H7 (cell line): ENCODE results near the gene CPED1. TPM values are rescaled to one million over a fixed set of nuclear protein-coding genes. Genes with fewer than 3 reads are reported as not detected.
A peak's percentile ranks its signal among the peaks of the same experiment; 100 is the strongest.
"Not testable (repeated sequence)": the region's sequence is repeated elsewhere in the genome, so short reads cannot be mapped to it uniquely, and the experiment has no call there.

Experiments used
- DNase-seq: peaks from one replicate; pipeline ENCODE4 v3.0.0; 2012
- H3K27me3 ChIP-seq: 2 replicates; pipeline ENCODE4 v1.6.0; 2011; ENCODE audit warnings: mild to moderate bottlenecking, low read length; ENCODE audit not compliant: control insufficient read depth, insufficient read depth
- H3K36me3 ChIP-seq: replicated peaks from 2 replicates; pipeline ENCODE4 v1.5.1; 2011; ENCODE audit warnings: low read length; ENCODE audit not compliant: control insufficient read depth, insufficient read depth
- H3K4me3 ChIP-seq: 2 replicates; pipeline ENCODE4 v1.5.1; 2011; ENCODE audit warnings: low read depth, mild to moderate bottlenecking, control low read depth, low read length, moderate library complexity; ENCODE audit not compliant: insufficient read depth
- total RNA-seq: library from RNA; depleted of rRNA; stranded (reverse); fragments of >200 nt; shearing (Covaris generic); gene quantifications from 2 replicates; pipeline ENCODE4 v1.2.3, GENCODE V29; 2014

The CPED1 gene
- total RNA-seq, 1 experiment from 2014 or later, result not detected

DNA sequence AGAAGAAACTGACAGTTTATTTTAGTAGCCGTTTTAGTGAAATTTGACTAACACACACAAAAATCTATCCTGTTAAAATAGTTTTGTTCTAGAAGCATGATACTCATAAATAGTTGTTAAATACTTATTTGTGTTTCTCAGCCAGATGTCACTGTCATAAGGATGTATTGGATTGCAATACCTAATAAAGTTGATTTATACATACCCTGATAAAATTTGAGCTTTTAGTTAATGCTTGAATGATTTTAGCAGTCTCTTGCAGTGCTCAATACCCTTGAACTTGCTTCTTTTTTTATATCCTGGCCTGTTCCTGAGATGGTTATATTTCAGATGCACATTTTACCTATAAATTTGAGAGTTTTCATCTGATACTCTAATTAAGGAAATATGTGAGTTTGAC, 27.8 kb upstream of the CPED1 start:
- Histone ChIP-seq H3K36me3 (peaks cover 2% of the 10 kb centered on the region), H3K27me3 (no peaks in the 10 kb centered on the region), H3K4me3 (no peak overlapping the region)
- DNase-seq, result no peak

DNA sequence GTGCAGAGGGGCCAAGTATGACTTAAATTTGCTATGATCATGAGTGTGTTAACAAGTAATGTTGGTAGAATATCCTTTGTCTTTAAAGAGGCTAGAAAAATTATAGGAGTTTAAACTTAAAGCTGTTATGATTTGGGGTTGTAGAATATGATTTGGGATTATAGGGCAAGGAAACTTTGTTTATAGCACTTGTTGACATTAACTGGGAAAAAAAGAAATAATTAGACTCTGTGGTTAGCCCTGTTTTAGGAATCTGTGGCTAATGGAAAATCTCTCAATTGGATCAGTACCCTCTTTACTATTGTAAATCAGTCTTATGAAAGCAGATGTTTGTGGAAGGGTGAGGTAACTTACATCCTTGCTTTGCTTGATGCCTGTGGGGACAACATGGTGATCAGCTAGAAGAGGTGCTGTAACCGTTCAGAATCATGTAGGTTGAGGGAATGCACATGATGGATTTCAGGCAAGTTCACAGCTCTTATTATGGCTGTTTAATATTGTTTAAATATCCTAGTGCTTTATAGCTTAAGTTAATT, 26.8 kb upstream of the CPED1 start:
- no peaks in the 10 kb centered on the region for H3K27me3 ChIP-seq
- DNase-seq, result no peak
- H3K4me3 ChIP-seq, result no peak overlapping the region
- H3K36me3 ChIP-seq, result peaks cover 4% of the 10 kb centered on the region

- Histone ChIP-seq H3K27me3 (no peaks in the 10 kb centered on the region), H3K36me3 (peaks cover 5% of the 10 kb centered on the region), H3K4me3 (no peak overlapping the region)
- no peak for DNase-seq
These were observed 24.4 kb upstream of the CPED1 start for GRCh38 chr7:120964088-120964487.

DNA sequence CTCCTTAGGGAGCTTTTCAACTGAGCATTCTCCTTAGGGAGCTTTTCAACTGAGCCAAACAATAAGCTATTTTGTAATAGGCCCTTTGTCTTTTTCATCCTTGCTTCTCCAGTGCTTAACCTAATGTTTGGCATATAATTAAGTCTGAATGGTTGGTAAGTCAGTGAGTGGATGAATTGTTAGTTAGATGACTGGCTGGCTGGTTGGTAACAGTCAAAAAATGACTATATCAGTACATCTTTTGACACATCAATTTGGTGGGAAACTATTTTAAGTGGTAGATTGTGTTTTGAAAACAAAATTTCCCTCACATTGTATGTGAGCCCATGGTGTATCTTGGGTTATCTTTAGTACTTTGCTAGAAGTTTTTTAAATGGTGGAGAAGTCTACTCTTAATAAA, 21.6 kb upstream of the CPED1 start:
- DNase-seq, result no peak
- no peaks in the 10 kb centered on the region for H3K27me3 ChIP-seq
- no peak overlapping the region for H3K4me3 ChIP-seq
- peaks cover 8% of the 10 kb centered on the region for H3K36me3 ChIP-seq

- no peak for DNase-seq
- H3K27me3 ChIP-seq, result no peaks in the 10 kb centered on the region
- no peak overlapping the region for H3K4me3 ChIP-seq
- peaks cover 6% of the 10 kb centered on the region for H3K36me3 ChIP-seq
These were observed 14.7 kb upstream of the CPED1 start for GRCh38 chr7:120973849-120974248.

- Histone ChIP-seq H3K4me3 (no peak overlapping the region), H3K27me3 (no peaks in the 10 kb centered on the region), H3K36me3 (peaks cover 1% of the 10 kb centered on the region)
- no peak for DNase-seq
These were observed 8.6 kb upstream of the CPED1 start for GRCh38 chr7:120979765-120980499.

GRCh38 chr7:120981117-120981516, 7.4 kb upstream of the CPED1 start:
- no peak for DNase-seq
- no peaks in the 10 kb centered on the region for H3K27me3 ChIP-seq
- H3K36me3 ChIP-seq, result no peaks in the 10 kb centered on the region; the same call in 1 of the 2 replicates

GRCh38 chr7:120981888-120982615, 6.5 kb upstream of the CPED1 start:
- Histone ChIP-seq H3K27me3 (no peaks in the 10 kb centered on the region), H3K4me3 (no peak overlapping the region), H3K36me3 (no peaks in the 10 kb centered on the region; the same call in 1 of the 2 replicates)
- DNase-seq, result peak; percentile 16

More at GRCh38 chr7:120981117-120981516, 7.4 kb upstream of the CPED1 start:
- H3K4me3 ChIP-seq, result no peak overlapping the region

DNA sequence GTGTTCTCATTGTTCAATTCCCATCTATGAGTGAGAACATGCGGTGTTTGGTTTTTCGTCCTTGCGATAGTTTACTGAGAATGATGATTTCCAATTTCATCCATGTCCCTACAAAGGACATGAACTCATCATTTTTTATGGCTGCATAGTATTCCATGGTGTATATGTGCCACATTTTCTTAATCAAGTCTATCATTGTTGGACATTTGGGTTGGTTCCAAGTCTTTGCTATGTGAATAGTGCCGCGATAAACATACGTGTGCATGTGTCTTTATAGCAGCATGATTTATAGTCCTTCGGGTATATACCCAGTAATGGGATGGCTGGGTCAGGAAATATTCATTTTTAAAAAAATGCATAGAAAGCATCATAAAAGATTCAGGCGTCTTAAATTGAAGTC, 4.9 kb upstream of the CPED1 start:
- not testable (repeated sequence) for H3K27me3 ChIP-seq, DNase-seq, H3K4me3 ChIP-seq, H3K36me3 ChIP-seq

DNA sequence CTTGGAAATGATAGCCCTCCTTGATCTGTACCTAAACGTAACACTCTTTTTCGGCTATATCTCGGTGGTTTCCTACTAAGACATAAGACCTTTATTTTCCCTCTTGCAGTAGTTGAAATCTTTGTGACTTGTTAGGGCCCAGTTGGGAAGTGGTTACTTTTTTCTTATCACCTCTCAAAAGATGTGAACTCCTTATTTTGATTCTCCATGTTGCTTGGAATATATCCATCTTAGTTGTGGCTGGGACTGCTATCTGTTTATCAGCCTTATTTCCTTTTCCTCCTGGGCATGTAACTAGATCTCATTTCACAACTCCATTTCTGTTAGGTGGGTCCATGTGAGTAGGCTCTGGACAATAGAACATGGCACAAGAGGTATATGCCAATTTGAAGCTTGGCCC, 4.1 kb upstream of the CPED1 start:
- Histone ChIP-seq H3K27me3 (peaks cover 13% of the 10 kb centered on the region), H3K36me3 (no peaks in the 10 kb centered on the region), H3K4me3 (no peak overlapping the region)
- DNase-seq, result no peak

GRCh38 chr7:120985130-120985758, 3.3 kb upstream of the CPED1 start:
- no peak for DNase-seq
- Histone ChIP-seq H3K27me3 (peaks cover 17% of the 10 kb centered on the region), H3K36me3 (no peaks in the 10 kb centered on the region), H3K4me3 (no peak overlapping the region)

- Histone ChIP-seq H3K4me3 (no peak overlapping the region), H3K36me3 (no peaks in the 10 kb centered on the region), H3K27me3 (peaks cover 17% of the 10 kb centered on the region)
- DNase-seq, result no peak
These were observed 2.7 kb upstream of the CPED1 start for GRCh38 chr7:120985839-120986238.

DNA sequence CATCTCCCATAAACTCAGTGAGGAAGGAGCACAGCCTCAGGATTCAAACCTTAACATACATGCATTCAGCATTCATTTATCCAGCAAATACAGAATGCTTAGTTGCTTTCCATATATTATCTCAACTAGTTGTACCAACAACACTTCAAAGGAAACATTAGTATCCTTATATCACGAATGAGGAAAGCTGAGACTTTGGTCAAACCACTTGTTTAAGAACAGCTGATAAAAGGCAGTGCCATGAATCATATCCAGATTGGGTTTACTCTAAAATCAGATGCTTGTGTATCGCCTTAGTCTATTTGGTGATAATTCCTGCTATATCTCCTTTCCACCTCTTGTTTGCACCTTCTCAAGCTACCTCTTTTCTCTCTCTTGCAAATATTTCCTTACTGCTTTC, 1.9 kb upstream of the CPED1 start:
- no peak overlapping the region for H3K4me3 ChIP-seq
- no peak for DNase-seq
- peaks cover 17% of the 10 kb centered on the region for H3K27me3 ChIP-seq
- no peaks in the 10 kb centered on the region for H3K36me3 ChIP-seq

GRCh38 chr7:120987280-120987679, 1.2 kb upstream of the CPED1 start:
- Histone ChIP-seq H3K4me3 (no peak overlapping the region), H3K27me3 (peaks cover 17% of the 10 kb centered on the region), H3K36me3 (no peaks in the 10 kb centered on the region)
- DNase-seq, result no peak
